HG03558 (cell line): Measurements from ENCODE around the gene SHROOM1.
"Not testable (repeated sequence)": the region's sequence is repeated elsewhere in the genome, so short reads cannot be mapped to it uniquely, and the experiment has no call there.

Experiments used
- ATAC-seq: cut with Tn5 transposase; IDR thresholded peaks from one replicate; pipeline ENCODE4 v1.9.1; 2021; ENCODE audit warnings: moderate number of reproducible peaks; ENCODE audit not compliant: unreplicated experiment; ENCODE audit errors: extremely low read depth

SHROOM1 gene

GRCh38 chr5:132812123-132812765, 18.2 kb downstream of the SHROOM1 start:
- no peak for ATAC-seq

GRCh38 chr5:132810605-132811004, 19.8 kb downstream of the SHROOM1 start:
- no peak for ATAC-seq

- ATAC-seq: no peak
Observed at GRCh38 chr5:132808866-132809265, 21.6 kb downstream of the SHROOM1 start.

- no peak for ATAC-seq
Observed at GRCh38 chr5:132808448-132808847, 22.0 kb downstream of the SHROOM1 start.

- ATAC-seq: no peak
Observed at GRCh38 chr5:132807163-132807838, 23.1 kb downstream of the SHROOM1 start.

- ATAC-seq: not testable (repeated sequence)
Observed at GRCh38 chr5:132806804-132807162, 23.7 kb downstream of the SHROOM1 start.

- ATAC-seq: not testable (repeated sequence)
Observed at GRCh38 chr5:132805872-132806271, 24.6 kb downstream of the SHROOM1 start.

GRCh38 chr5:132804219-132804618, 26.2 kb downstream of the SHROOM1 start:
- not testable (repeated sequence) for ATAC-seq

GRCh38 chr5:132802685-132803066, 27.8 kb downstream of the SHROOM1 start:
- ATAC-seq: not testable (repeated sequence)

- ATAC-seq: no peak
Observed at GRCh38 chr5:132802044-132802684, 28.3 kb downstream of the SHROOM1 start.

- ATAC-seq: no peak
Observed at GRCh38 chr5:132800545-132800944, 29.9 kb downstream of the SHROOM1 start.

GRCh38 chr5:132799392-132799791, 31.1 kb downstream of the SHROOM1 start:
- ATAC-seq: no peak

- no peak for ATAC-seq
Observed at GRCh38 chr5:132797651-132798050, 32.8 kb downstream of the SHROOM1 start.

GRCh38 chr5:132791026-132791425, 39.4 kb downstream of the SHROOM1 start:
- ATAC-seq: no peak

- no peak for ATAC-seq
Observed at GRCh38 chr5:132790201-132790865, 40.1 kb downstream of the SHROOM1 start.

- ATAC-seq: no peak
Observed at GRCh38 chr5:132788990-132789886, 41.2 kb downstream of the SHROOM1 start.

GRCh38 chr5:132788508-132788907, 41.9 kb downstream of the SHROOM1 start:
- no peak for ATAC-seq

GRCh38 chr5:132787076-132787475, 43.4 kb downstream of the SHROOM1 start:
- ATAC-seq: no peak

- no peak for ATAC-seq
Observed at GRCh38 chr5:132785864-132786263, 44.6 kb downstream of the SHROOM1 start.

- no peak for ATAC-seq
Observed at GRCh38 chr5:132785365-132785764, 45.1 kb downstream of the SHROOM1 start.
